Natural killer cell treated with Interleukin-12 subunit alpha and Interleukin-12 subunit beta and Interleukin-15 and Interleukin-18, amount 100 ng/mL, for 72 hours (primary cell): ENCODE measurements around the gene ASB16. TPM values are rescaled to one million over a fixed set of nuclear protein-coding genes. Genes with fewer than 3 reads are reported as not detected.

ENCODE experiments used
- ATAC-seq, 2 donors: fragments of 150-1000 bp; cut with Tn5 transposase in 1 of 2; sonication (Bioruptor Pico), chemical (Tn5 transposase) in 1 of 2; 2 replicates each; pipeline ENCODE4 v1.10.0; 2021
- DNase-seq: peaks from one replicate; pipeline ENCODE4 v3.0.0; 2022; ENCODE audit warnings: low spot score
- H3K27ac Mint-ChIP-seq, 2 donors: 1 replicate in 1 of 2; 2 replicates in 1 of 2; pipeline ENCODE4 v1.8.0; 2022; ENCODE audit warnings: mixed read lengths in 2 of 2, mild to moderate bottlenecking in 1 of 2, moderate library complexity in 1 of 2
- H3K27me3 Mint-ChIP-seq, 2 donors: 1 replicate in 1 of 2; 2 replicates in 1 of 2; pipeline ENCODE4 v1.8.0; 2022; ENCODE audit warnings: mixed read lengths in 2 of 2
- H3K36me3 Mint-ChIP-seq: one replicate; pipeline ENCODE4 v1.8.0; 2022; ENCODE audit warnings: mixed read lengths
- H3K4me1 Mint-ChIP-seq, 2 donors: 1 replicate in 1 of 2; 2 replicates in 1 of 2; pipeline ENCODE4 v1.8.0; 2022; ENCODE audit warnings: low read depth in 2 of 2, mixed read lengths in 2 of 2, mild to moderate bottlenecking in 1 of 2
- H3K4me3 Mint-ChIP-seq: one replicate; pipeline ENCODE4 v1.8.0; 2022; ENCODE audit warnings: mixed read lengths
- H3K9me3 Mint-ChIP-seq: 2 replicates; pipeline ENCODE4 v1.8.0; 2022; ENCODE audit warnings: mixed read lengths
- total RNA-seq, 2 donors: library from RNA; stranded (reverse); gene quantifications; one replicate each; pipeline ENCODE4 v1.2.3, GENCODE V29; 2022

The ASB16 gene
- total RNA-seq, 2 donors from 2014 or later, result 0.33 TPM; not detected in 1

DNA sequence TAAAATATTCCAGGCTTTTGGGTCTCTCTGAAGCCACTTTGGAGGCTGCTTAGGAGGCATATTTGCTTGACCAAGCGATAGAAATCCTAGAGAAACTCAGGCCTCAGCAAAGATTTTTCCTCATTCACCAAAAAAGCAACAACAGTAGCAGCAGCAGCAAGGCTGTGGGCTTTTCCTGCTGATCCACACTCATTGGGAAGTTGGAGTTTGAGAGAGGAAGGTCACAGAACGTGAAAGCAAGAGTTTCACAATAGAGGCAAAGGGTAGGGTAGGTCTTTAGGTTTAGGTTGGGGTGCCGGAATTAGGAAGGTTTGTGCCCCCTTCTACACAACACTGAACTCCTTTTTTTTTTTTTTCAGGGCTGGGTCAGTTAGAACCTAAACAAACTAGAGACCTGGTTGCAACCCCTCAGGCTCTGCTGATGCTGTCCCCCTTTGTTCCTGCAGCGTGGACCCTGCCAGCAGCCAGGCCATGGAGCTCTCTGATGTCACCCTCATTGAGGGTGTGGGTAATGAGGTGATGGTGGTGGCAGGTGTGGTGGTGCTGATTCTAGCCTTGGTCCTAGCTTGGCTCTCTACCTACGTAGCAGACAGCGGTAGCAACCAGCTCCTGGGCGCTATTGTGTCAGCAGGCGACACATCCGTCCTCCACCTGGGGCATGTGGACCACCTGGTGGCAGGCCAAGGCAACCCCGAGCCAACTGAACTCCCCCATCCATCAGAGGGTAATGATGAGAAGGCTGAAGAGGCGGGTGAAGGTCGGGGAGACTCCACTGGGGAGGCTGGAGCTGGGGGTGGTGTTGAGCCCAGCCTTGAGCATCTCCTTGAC is 18.3 kb downstream of the ASB16 start:
- DNase-seq (no peak), ATAC-seq (no peak)
- Mint-ChIP-seq H3K27ac (peak overlapping the region in 1 of 2 donors; percentile 95), H3K9me3 (no peaks in the 10 kb centered on the region), H3K4me3 (peak overlapping the region; percentile 100), H3K27me3 (no peaks in the 10 kb centered on the region), H3K36me3 (peaks cover 4% of the 10 kb centered on the region), H3K4me1 (peaks cover 19 to 27% of the 10 kb centered on the region in 2 donors)

DNA sequence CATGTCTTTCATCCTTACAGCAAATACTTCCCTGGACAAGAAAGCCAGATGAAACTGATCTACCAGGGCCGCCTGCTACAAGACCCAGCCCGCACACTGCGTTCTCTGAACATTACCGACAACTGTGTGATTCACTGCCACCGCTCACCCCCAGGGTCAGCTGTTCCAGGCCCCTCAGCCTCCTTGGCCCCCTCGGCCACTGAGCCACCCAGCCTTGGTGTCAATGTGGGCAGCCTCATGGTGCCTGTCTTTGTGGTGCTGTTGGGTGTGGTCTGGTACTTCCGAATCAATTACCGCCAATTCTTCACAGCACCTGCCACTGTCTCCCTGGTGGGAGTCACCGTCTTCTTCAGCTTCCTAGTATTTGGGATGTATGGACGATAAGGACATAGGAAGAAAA is 20.0 kb downstream of the ASB16 start:
- Mint-ChIP-seq H3K9me3 (no peaks in the 10 kb centered on the region), H3K36me3 (peaks cover 4% of the 10 kb centered on the region), H3K4me1 (peaks cover 14 to 22% of the 10 kb centered on the region in 2 donors), H3K27ac (peak overlapping the region in 1 of 2 donors; percentile 21), H3K27me3 (no peaks in the 10 kb centered on the region), H3K4me3 (no peak overlapping the region)
- ATAC-seq (no peak), DNase-seq (no peak)

DNA sequence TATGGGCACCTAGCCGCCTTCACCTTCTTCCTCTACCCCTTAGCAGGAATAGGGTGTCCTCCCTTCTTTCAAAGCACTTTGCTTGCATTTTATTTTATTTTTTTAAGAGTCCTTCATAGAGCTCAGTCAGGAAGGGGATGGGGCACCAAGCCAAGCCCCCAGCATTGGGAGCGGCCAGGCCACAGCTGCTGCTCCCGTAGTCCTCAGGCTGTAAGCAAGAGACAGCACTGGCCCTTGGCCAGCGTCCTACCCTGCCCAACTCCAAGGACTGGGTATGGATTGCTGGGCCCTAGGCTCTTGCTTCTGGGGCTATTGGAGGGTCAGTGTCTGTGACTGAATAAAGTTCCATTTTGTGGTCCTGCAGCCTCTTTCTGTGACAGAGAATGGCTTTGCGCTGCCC is 20.9 kb downstream of the ASB16 start:
- DNase-seq (no peak), ATAC-seq (no peak)
- H3K36me3 Mint-ChIP-seq, result peaks cover 4% of the 10 kb centered on the region
- H3K4me3 Mint-ChIP-seq, result no peak overlapping the region
- H3K4me1 Mint-ChIP-seq, result peaks cover 11 to 20% of the 10 kb centered on the region in 2 donors
- no peaks in the 10 kb centered on the region for H3K27me3 Mint-ChIP-seq
- H3K27ac Mint-ChIP-seq, result no peak overlapping the region
- no peaks in the 10 kb centered on the region for H3K9me3 Mint-ChIP-seq

DNA sequence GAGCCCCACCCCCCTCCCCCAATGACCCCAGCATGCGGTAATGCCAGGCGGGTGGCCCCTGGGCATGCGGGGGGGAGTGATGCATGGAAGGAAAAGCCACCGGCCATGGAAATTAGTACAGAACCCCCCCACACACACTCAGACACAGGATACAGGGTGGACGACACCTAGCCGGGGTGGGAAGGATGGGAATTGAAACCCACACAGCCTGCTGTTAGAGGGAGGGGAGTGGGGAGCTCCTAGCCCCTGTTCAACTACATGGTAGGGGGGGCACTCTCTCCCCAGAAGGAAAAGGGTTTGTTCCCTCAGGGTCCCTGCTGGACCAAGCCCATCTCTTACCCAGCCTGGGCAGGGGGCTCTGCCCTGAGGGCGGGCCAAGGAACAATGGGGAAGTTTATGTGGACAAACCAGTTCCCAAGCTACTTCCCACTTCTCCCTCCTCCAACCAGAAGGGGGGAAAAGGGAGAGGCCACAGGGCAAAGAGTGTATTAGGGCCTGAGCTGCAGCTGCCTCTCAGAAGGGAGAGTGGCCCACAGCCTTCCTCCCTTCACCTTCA is 21.5 kb downstream of the ASB16 start:
- DNase-seq (no peak), ATAC-seq (no peak)
- Mint-ChIP-seq H3K27me3 (no peaks in the 10 kb centered on the region), H3K27ac (no peak overlapping the region), H3K4me1 (peaks cover 10 to 19% of the 10 kb centered on the region in 2 donors), H3K4me3 (no peak overlapping the region), H3K9me3 (no peaks in the 10 kb centered on the region), H3K36me3 (peaks cover 4% of the 10 kb centered on the region)

DNA sequence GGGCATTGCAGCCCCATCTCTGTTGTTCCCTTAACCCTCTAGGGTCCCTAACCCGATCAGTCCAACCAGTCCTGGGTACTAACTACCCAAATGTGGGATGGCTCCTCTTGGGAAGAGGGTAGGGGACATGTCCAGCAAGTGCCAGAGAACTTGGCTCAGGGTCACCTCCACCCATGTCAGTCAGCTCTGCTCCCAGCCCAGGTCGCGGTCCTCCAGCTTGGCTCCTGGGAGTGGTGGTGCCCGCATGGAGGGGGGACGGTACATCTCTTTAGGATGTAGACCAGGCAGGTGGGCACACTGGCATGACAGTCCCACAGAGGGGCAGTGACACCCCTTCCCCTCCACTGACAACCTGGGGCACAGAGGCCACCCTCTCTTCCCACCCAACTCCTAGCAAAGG is 22.2 kb downstream of the ASB16 start:
- Mint-ChIP-seq H3K4me3 (no peak overlapping the region), H3K9me3 (no peaks in the 10 kb centered on the region), H3K4me1 (peaks cover 9 to 19% of the 10 kb centered on the region in 2 donors), H3K27ac (no peak overlapping the region), H3K27me3 (no peaks in the 10 kb centered on the region), H3K36me3 (peaks cover 4% of the 10 kb centered on the region)
- ATAC-seq (no peak), DNase-seq (no peak)

DNA sequence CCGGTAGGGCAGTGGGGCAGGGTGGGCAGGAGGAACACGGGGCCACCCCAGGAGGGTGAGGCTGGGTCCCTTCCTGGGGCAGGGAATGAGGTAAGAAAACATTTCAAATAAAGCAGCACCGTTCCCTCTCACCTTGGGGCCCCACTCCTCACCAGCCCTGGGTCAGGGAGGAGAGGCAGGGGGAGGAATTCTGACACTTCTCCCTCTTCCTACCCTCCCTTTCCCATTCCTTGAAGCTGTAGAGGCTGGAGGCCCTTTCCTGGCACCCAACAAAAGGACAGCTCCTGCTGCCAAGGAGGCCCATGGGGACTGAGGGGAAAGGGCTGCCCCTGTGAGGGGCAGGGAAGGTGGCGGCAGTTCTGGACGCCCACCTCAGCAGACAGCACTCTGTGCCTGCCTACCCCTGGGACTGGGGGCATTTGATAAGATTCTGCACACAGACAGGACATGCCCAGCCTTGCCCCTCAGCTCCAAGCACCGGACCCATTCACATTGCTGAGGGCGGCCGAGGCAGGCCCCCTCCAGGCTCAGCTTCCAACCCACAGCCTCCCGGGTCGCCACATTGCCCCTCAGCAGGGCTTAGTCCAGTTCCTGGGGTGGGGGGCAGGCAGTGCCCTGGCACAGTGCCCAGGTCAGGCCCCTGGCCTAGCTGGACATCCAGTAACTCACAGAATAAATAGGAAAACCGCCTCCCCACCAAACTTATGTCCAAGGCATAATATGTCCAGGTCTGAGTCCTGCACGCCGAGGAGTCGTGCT is 23.0 kb downstream of the ASB16 start:
- ATAC-seq (no peak), DNase-seq (no peak)
- Mint-ChIP-seq H3K27me3 (no peaks in the 10 kb centered on the region), H3K4me1 (peaks cover 10 to 18% of the 10 kb centered on the region in 2 donors), H3K4me3 (no peak overlapping the region), H3K9me3 (no peaks in the 10 kb centered on the region), H3K27ac (no peak overlapping the region), H3K36me3 (peaks cover 4% of the 10 kb centered on the region)

DNA sequence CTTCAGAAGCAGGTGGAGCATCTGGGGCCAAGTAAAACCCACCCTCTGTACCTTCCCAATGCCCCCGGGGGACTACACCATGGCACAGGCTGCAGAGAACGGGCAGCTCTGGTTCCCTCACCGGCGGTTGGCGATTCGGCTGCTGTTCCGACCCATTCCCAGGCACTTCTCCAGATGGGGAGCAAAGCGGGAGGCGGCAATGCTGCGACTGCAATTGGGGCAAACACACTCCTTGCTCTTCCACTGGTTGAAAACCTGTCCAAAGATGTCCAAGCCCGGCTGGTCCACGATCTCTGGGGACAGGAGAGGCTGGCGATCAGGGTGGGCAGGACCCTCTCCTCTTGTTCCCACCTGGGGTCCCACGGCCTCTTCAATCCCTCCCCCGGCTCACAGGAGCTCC is 26.6 kb downstream of the ASB16 start:
- no peaks in the 10 kb centered on the region for H3K36me3 Mint-ChIP-seq
- no peaks in the 10 kb centered on the region for H3K27me3 Mint-ChIP-seq
- H3K9me3 Mint-ChIP-seq, result no peaks in the 10 kb centered on the region
- H3K27ac Mint-ChIP-seq, result peak overlapping the region; percentile 79 to 80
- H3K4me1 Mint-ChIP-seq, result peaks cover 19 to 27% of the 10 kb centered on the region in 2 donors
- H3K4me3 Mint-ChIP-seq, result no peak overlapping the region
- no peak for DNase-seq
- no peak for ATAC-seq

DNA sequence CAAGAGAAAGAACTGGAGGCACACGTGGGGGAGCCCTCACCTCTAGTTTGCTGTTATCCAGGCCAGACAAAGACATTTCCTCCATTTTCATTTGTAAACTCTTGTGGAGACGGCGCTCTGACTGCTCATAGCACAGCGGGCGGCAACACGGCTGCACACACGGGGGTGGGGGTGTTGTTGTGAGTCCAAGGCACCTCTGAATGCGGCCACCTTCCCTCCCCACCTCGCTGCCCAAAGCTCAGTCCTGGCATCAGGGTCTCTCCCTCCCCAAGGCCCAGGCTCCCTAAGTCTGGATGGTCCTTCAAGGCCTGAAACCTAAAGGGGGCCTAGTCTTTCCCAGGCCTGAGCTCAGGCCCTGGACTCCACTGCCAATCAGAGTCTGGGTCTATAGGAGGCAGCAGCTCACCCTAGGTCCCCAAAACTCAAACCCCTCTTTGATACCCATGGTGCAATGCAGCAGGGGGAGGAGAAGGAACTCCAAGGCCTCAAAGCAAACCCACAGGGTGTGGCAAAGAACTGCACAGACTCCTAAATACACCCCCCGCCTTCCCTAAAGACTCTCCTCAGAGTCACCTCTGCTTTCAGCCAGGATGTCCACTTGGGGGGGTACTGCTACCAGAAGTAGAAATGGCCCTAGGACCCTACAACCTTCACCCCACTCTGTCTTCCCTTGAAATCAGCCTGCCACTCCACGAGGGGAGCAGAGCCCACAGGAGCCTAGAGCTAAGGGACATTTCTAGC is 27.6 kb downstream of the ASB16 start:
- Mint-ChIP-seq H3K27ac (peak overlapping the region; percentile 79 to 80), H3K9me3 (no peaks in the 10 kb centered on the region), H3K27me3 (no peaks in the 10 kb centered on the region), H3K36me3 (no peaks in the 10 kb centered on the region), H3K4me3 (peak overlapping the region; percentile 76), H3K4me1 (peaks cover 27 to 34% of the 10 kb centered on the region in 2 donors)
- DNase-seq, result no peak
- no peak for ATAC-seq

DNA sequence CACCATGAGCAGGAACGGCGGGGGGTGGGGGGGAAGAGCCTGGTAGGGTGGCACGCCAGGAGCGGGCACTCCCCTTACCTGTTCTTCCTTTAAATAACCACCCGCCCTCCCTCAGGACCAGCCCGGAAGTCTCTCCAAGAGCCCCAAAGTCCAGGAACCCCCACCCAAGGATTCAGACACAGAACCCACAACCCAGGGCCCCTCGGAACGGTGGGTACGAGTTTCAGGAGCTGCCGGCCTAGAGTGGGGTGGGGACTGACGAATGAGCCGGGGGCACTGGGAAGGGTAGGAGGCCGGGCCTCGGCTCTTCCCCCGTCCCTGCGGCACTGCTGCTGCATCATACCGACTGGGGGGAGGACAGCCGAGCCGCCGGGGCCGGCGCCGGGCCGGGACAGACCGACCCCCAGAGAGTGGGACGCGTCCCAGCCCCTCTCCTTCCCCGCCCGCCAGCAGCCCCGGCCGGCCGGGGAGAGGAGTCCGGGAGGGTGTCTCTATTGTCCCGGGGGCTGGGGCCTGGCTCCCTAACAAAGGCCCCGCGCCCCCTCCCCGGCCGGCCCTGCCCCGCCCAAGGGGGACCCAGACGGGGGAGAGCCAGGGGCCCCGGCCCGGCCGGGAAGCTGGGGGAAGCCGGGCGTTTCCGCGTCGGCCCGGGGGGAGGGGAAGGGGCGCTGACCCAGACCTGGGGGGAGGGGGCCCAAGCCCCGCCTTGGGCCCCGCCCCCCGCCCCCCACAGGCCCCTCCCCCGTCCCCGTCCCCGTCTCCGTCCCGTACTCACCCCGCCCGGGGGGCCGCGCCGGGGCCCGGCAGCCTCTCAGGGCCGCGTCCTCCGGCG is 28.4 kb downstream of the ASB16 start:
- peak overlapping the region; percentile 76 for H3K4me3 Mint-ChIP-seq
- H3K36me3 Mint-ChIP-seq, result no peaks in the 10 kb centered on the region
- peak overlapping the region; percentile 79 to 80 for H3K27ac Mint-ChIP-seq
- peak; percentile 44 to 58 for ATAC-seq
- DNase-seq, result peak; percentile 72
- peaks cover 35 to 42% of the 10 kb centered on the region in 2 donors for H3K4me1 Mint-ChIP-seq
- H3K9me3 Mint-ChIP-seq, result no peaks in the 10 kb centered on the region
- H3K27me3 Mint-ChIP-seq, result no peaks in the 10 kb centered on the region

DNA sequence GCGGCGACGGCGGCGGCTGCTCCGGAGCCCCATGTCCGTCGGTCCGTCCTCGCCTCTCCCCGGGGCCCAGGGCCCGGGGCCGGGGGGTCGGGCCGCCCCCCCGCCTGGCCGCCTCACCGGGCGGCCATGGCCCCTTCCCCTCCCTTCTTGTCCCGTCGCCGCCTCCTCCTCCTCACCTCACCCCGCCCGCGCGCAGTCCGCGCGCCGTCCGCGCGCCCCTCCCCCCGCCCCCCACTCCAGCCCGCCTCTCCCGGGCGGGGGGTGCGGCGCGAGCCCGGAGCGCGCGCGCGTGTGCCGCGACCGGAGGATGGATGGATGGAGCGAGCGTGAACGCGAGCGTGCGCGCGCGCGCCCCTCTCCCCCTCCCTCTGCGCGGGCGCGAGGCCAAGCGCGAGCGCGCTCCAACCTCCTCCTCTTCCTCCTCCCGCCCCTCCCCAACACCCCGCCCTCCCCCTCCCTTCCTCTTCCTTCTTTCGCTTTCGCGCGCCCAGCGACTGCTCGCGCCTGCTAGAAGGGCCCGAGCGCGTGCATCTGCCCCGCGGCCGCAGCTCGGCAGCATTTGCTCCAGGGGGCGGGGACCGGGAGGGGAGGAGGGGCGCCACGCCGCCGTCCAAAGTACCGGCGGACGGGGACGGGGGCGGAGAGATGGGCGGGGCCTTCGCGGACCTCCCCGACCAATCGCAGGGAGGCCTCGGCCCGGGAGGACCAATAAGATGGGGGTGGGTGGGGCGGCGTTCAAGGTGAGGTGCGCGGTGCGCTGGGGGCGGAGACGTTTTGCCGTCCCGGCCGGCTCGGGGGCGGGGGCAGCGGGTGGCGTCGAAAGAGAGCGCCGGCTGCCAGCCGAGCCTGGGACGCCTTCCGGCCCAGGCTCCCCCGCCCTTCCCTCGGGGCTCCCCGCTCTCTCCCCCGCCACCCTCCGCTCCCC is 29.3 kb downstream of the ASB16 start, which contains the start of gene ATXN7L3:
ATXN7L3 (minus strand) TSS at position 332 of the 925 bp plus-strand sequence. CDS start 1,814 bp downstream, outside the sequence.
- no peaks in the 10 kb centered on the region for H3K36me3 Mint-ChIP-seq
- H3K9me3 Mint-ChIP-seq, result no peaks in the 10 kb centered on the region
- peak within 1 kb of the TSS; percentile 90 to 96 for H3K27ac Mint-ChIP-seq
- ATAC-seq, result peak; percentile 92 to 94
- H3K4me3 Mint-ChIP-seq, result peak within 1 kb of the TSS; percentile 95
- DNase-seq, result peak; percentile 99
- no peaks in the 10 kb centered on the region for H3K27me3 Mint-ChIP-seq
- H3K4me1 Mint-ChIP-seq, result peaks cover 41 to 47% of the 10 kb centered on the region in 2 donors

DNA sequence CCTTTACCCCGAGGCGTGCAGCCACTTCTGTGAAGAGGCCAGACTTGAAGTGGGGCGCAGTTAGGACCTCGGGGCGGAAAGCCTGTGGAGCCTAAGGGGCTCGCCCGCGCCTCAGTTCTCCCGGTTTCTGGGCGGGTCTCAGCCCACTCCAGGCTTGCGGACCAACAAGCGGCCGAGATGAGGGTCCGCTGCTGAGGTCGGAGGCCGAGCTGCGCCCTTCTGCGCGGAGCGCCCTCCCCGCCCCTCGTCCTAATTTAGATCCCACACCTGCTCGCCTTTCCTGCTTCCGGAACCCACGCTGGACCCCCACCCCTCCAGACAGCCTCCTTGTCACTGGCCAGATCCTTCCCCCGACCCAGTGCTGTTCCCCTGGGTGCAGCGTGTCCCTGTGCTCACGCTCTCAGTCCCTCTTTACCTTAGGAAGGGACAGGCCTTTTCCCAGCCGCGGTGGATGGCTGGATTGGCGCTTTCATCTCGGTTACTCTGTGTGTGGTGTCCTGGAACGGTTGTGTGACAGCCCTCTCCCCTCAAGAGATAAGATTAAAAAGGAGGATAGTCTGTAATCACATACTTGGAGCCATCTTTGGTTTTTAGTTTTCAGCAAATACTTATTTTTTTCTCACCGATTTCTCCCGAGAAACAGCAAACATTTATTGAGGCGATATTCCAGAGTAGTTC is 30.1 kb downstream of the ASB16 start:
- DNase-seq (no peak), ATAC-seq (no peak)
- Mint-ChIP-seq H3K4me1 (peaks cover 41 to 44% of the 10 kb centered on the region in 2 donors), H3K27me3 (no peaks in the 10 kb centered on the region), H3K4me3 (peak overlapping the region; percentile 95), H3K36me3 (no peaks in the 10 kb centered on the region), H3K27ac (peak overlapping the region; percentile 90 to 96), H3K9me3 (no peaks in the 10 kb centered on the region)
